Measurements from ENCODE around the gene ABCB11.

ABCB11 gene

GRCh38 chr2:169006665-169007064 is 24.5 kb downstream of the ABCB11 start:
- DNase-seq = no peak

DNA sequence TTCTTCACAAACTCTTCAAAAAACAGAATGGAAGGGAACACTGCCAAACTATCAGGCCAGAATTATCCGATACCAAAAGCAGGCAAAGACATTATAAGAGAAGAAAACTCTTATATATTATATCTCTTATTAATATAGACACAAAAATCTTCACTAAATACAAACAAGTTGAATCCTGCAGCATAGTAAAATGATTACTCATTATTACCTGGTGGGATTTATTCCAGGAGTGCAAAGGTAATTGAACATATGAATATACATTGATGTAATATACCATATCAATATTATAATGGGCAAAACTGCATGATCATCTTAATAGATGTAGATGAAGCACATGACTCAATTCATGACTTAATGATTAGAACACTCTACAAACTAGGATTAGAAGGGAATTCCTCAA is 25.1 kb downstream of the ABCB11 start:
- DNase-seq = no peak

GRCh38 chr2:169005080-169005598 is 26.0 kb downstream of the ABCB11 start:
- no peak for DNase-seq

- no peak for DNase-seq
Measured at GRCh38 chr2:169002161-169002738, 28.9 kb downstream of the ABCB11 start.

GRCh38 chr2:169001116-169001815 is 29.9 kb downstream of the ABCB11 start:
- peak; percentile 20 to 37 for DNase-seq

- DNase-seq = no peak
Measured at GRCh38 chr2:168999668-169000213, 31.4 kb downstream of the ABCB11 start.

- no peak for DNase-seq
Measured at GRCh38 chr2:168998609-168999211, 32.4 kb downstream of the ABCB11 start.

DNA sequence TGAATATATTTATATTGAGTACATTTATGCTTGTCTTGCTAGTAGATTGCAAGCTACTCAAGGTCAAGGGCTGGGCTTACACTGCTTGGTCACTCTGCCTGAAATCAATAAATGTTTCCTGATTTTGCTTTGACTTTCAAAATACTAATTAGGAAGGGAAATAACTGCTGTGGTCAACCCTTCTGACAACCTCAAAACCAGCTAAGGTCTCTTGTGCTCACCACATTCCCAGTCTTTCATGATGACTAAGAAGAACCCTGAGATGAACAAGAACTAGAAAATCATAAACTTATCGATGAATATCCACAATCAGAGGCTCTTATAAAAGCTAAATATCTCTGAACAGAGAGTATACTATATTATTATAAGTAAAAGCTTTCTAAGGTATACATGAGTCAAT is 33.3 kb downstream of the ABCB11 start:
- DNase-seq = no peak

DNA sequence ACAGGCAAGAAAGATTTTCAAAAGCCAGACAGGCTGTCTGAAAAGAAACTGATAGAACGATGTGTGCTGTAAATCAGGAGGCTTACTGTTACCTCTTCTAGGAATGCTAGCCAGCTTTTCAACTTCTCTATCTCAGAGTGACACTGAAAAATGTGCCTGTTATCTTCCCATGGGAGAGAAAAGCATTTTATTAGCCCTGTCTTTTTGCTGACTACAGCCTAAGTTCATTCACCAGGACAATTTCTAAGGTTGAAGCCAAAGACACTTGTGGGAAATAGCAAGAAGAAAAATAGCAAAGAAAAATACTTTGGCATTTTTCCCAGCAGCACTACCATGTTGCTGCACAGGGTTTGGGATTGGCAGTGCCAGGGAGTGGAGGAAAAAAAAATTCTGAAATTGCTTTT is 34.0 kb downstream of the ABCB11 start:
- DNase-seq = no peak

GRCh38 chr2:168995744-168996143 is 35.4 kb downstream of the ABCB11 start:
- no peak for DNase-seq

GRCh38 chr2:168993538-168993937 is 37.6 kb downstream of the ABCB11 start:
- no peak for DNase-seq

DNA sequence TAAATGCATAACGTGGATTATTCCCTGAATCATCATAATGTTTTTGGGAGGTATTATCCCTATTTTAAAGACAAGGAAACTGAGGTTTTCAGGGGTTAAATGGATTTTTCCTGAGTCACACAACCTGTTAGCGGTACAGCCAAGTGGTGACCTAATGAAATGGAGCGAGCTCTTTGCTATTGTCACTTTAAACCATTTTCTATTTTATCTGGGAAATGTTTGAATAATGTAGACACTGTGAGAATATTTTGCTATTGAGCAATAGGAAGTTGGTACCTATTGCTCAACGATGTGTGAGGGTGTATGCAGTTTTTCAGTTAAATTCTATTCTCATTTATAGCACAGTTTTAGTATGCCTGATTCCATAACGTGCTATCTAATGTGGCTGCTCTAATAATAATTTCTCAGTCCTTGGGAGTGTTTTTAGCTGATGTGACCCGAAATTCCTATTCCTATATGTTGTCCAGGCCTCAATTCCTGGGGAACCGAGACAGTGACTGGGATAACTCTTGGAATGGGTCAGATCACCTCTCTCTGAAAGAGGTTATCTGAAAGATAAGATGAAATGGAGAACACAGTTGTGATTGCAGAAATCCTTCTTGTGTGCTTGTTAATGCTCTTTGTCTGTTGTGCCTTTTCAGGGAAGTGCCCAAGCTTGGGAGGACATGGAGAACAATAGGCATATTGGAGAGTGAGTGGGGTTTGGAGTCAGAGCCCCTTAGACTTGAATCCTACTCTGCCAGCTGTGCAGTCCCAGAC is 38.4 kb downstream of the ABCB11 start:
- DNase-seq = no peak

GRCh38 chr2:168992026-168992425 is 39.1 kb downstream of the ABCB11 start:
- DNase-seq = no peak

- no peak for DNase-seq
Measured at GRCh38 chr2:168988755-168989154, 42.4 kb downstream of the ABCB11 start.

DNA sequence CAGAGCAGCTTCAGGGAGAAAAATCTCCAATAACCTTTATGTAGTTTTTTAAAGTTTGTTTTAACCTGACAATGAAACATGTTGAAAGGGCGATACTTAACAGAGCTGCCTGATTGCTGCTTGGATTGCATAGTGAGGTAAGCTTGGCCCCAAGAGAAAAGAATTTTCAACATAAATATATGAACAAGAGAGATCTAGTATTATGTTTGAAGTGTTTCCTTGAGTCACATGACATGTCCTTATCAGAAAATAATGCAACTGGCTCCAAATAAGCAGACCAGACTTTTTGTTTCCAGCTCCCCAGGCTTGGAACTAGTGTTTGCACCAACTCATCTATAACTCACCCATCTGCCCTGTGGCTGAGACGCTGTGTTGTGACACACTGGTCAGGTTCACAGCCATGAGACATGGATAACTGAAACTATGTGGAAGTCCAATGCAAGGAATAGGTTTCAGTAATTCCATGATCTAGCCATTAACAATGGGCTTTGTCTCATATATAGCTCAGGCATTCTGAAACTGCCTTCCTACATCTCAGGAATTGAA is 44.7 kb downstream of the ABCB11 start:
- no peak for DNase-seq

- DNase-seq = no peak
Measured at GRCh38 chr2:168981651-168982050, 49.5 kb downstream of the ABCB11 start.

DNA sequence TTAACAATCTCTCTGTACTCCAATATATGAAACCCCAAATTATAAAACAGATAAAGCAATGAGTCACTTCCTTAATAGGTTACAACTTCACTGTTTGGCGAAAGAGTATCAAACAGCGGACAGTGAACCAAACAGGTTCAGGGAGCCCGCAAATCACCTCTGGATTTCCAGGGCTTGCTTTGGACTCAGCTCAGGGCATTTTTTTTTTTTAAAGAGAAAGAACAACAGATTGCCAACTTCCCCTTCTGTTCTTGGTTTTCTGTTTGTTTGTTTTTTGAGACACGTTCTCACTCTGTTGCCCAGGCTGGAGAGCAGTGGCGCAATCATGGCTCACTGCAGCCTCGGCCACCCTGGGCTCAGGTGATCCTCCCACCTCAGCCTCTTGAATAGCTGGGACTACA is 52.7 kb downstream of the ABCB11 start:
- no peak for DNase-seq

- DNase-seq = no peak
Measured at GRCh38 chr2:168977608-168978007, 53.5 kb downstream of the ABCB11 start.

DNA sequence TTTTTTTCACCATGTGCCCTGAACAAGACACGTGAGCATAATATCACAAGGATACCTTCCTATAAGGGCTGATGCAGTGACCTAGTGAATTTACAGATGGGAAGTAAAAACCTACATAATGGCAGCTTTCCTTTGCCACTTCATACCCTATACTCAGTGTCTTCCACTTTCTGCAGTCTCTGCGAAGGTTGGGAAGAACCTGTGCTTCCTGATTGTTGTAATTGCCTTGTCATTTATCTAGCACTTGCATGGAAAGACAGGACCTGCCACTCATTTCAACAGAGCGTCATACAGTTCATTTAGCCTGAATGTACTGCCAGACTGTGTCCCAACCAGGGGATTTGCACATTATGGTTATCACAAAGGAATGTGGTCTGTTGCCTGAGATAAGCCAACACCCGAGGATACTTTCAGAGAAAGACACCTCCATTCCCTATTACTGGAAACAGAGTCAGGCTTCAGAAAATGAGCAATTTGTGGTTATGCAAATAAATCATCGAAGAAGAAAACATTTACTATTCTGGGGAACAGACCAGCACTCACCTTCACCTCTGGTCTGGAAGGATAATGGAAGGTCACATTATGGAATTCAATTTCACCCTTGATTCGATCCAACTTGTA is 55.0 kb downstream of the ABCB11 start:
- no peak for DNase-seq

DNA sequence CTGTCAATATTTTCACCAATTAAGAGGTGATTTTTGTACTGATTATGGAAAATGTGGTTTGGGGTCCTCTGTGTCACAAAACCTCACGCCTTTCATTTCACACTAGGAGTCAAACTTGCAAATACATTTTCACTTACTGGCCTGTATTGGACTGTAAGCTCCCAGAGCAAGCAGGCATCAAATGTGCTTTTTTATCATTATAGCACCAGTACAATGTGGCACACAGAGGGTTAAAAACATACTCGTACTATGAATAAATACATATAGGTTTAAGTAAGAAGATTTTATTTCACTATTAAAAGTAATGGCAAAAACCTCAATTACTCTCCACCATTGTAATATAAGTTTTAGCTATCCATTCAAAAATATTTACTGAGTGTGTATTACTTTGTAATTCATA is 56.7 kb downstream of the ABCB11 start:
- no peak for DNase-seq

DNA sequence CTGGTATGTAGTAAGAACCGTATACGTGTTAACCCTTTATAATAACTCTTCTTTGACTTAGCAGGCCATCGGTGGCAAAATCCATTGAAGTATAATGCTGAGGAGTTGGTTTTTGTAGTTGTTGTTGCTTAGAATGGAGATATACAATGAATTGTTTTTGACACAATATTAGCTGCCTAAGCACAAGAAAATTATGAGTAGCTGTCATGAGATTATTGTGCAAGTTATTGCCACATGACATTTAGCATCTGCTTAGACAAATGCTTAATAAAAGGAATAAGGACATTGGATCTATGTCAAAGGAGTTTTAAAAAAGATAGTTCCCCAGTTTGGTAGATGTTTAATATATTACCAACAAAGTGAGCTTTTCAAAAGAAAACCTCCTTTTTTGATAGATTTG is 59.9 kb downstream of the ABCB11 start:
- DNase-seq = no peak

GRCh38 chr2:168970711-168971233 is 60.4 kb downstream of the ABCB11 start:
- DNase-seq = no peak
